ENCODE data around the gene MRC2. TPM values are rescaled to one million over a fixed set of nuclear protein-coding genes. Genes with fewer than 3 reads are reported as not detected.
A peak's percentile ranks its signal among the peaks of the same experiment; 100 is the strongest.

Gene MRC2
- polyA plus RNA-seq, 1 experiment = 271 TPM

- TF ChIP-seq CTCF (IDR thresholded peaks at IDR 0.05; ENCODE audit: insufficient read depth, low read depth, low read length) = no peak
- ChIA-PET CTCF (interaction anchor here (1.4 to 2.0 kb wide), 2 partner anchors 9 to 705 kb away, joined by 5 to 6 read pairs; no protein-coding TSS in a partner anchor), POLR2A (no interaction called here)
- H3K4me3 ChIP-seq (ENCODE audit: low read depth, low read length) = no peak overlapping the region
- no peaks in the 10 kb centered on the region for H3K36me3 ChIP-seq (ENCODE audit: control insufficient read depth, insufficient read depth, low read length)
- DNase-seq (ENCODE audit: low read depth) = no peak
- no peaks in the 10 kb centered on the region for H3K27me3 ChIP-seq (ENCODE audit: control insufficient read depth, insufficient read depth, low read length)
Measured at GRCh38 chr17:62700964-62701705, 73.7 kb downstream of the MRC2 start.

GRCh38 chr17:62701706-62702085 is 74.2 kb downstream of the MRC2 start:
- Histone ChIP-seq H3K27me3 (ENCODE audit: control insufficient read depth, insufficient read depth, low read length) (no peaks in the 10 kb centered on the region), H3K4me3 (ENCODE audit: low read depth, low read length) (no peak overlapping the region), H3K36me3 (ENCODE audit: control insufficient read depth, insufficient read depth, low read length) (no peaks in the 10 kb centered on the region)
- CTCF ChIA-PET = interaction anchor here (1.7 to 2.0 kb wide), 2 partner anchors 9 to 380 kb away, joined by 5 to 7 read pairs; no protein-coding TSS in a partner anchor
- TF ChIP-seq CTCF (IDR thresholded peaks at IDR 0.05; ENCODE audit: insufficient read depth, low read depth, low read length) = no peak
- POLR2A ChIA-PET = no interaction called here
- no peak for DNase-seq (ENCODE audit: low read depth)

GRCh38 chr17:62702746-62703260 is 75.3 kb downstream of the MRC2 start:
- POLR2A ChIA-PET = no interaction called here
- TF ChIP-seq CTCF (IDR thresholded peaks at IDR 0.05; ENCODE audit: insufficient read depth, low read depth, low read length) = no peak

GRCh38 chr17:62703261-62703775 is 75.8 kb downstream of the MRC2 start:
- peak overlapping the region; percentile 56 for H3K4me3 ChIP-seq (ENCODE audit: low read depth, low read length)
- DNase-seq (ENCODE audit: low read depth) = no peak
- no peaks in the 10 kb centered on the region for H3K27me3 ChIP-seq (ENCODE audit: control insufficient read depth, insufficient read depth, low read length)
- no peaks in the 10 kb centered on the region for H3K36me3 ChIP-seq (ENCODE audit: control insufficient read depth, insufficient read depth, low read length)
- ChIA-PET POLR2A (no interaction called here), CTCF (interaction anchor here (0.6 to 1.7 kb wide), 11 partner anchors 10 to 704 kb away, joined by 3 to 9 read pairs (median 5); partner anchors contain the start of gene TANC2)
- TF ChIP-seq CTCF (IDR thresholded peaks at IDR 0.05; ENCODE audit: insufficient read depth, low read depth, low read length) = no peak

More at GRCh38 chr17:62702746-62703260, 75.3 kb downstream of the MRC2 start:
- CTCF ChIA-PET = interaction anchor here (0.6 to 1.7 kb wide), 11 partner anchors 10 to 704 kb away, joined by 3 to 9 read pairs (median 5); partner anchors contain the start of gene TANC2
- Histone ChIP-seq H3K27me3 (ENCODE audit: control insufficient read depth, insufficient read depth, low read length) (no peaks in the 10 kb centered on the region), H3K4me3 (ENCODE audit: low read depth, low read length) (no peak overlapping the region), H3K36me3 (ENCODE audit: control insufficient read depth, insufficient read depth, low read length) (no peaks in the 10 kb centered on the region)
- no peak for DNase-seq (ENCODE audit: low read depth)

GRCh38 chr17:62703776-62704380 is 76.4 kb downstream of the MRC2 start:
- ChIA-PET POLR2A (no interaction called here), CTCF (interaction anchor here (0.7 to 1.7 kb wide), 8 partner anchors 9 to 703 kb away, joined by 3 to 9 read pairs (median 4); partner anchors contain the start of gene TANC2)
- DNase-seq (ENCODE audit: low read depth) = no peak
- Histone ChIP-seq H3K36me3 (ENCODE audit: control insufficient read depth, insufficient read depth, low read length) (no peaks in the 10 kb centered on the region), H3K27me3 (ENCODE audit: control insufficient read depth, insufficient read depth, low read length) (no peaks in the 10 kb centered on the region), H3K4me3 (ENCODE audit: low read depth, low read length) (peak overlapping the region; percentile 56)
- peak; percentile 68 for TF ChIP-seq CTCF (IDR thresholded peaks at IDR 0.05; ENCODE audit: insufficient read depth, low read depth, low read length)

Measured in BJ (cell line).